ENCODE data around the gene CTSC. TPM values are rescaled to one million over a fixed set of nuclear protein-coding genes. Genes with fewer than 3 reads are reported as not detected.

CTSC gene
- total and polyA plus RNA-seq, 9 donors, result 20.3 to 257 (median 29.2) TPM

GRCh38 chr11:88363004-88363403 lies 25.5 kb upstream of the CTSC start:
- no peaks in the 10 kb centered on the region for H3K4me1 ChIP-seq (ENCODE audit: insufficient read depth)
- no peaks in the 10 kb centered on the region for H3K27me3 ChIP-seq
- H3K4me3 ChIP-seq, result no peak overlapping the region
- H3K9me3 ChIP-seq, result no peaks in the 10 kb centered on the region
- H3K27ac ChIP-seq, result no peak overlapping the region
- intact Hi-C loops (cut with DNase I), result no loop called here
- no peaks in the 10 kb centered on the region for H3K36me3 ChIP-seq
- WGBS, 3 donors, result 43 to 46% (median 44%) methylated on average over 1 of the region's 1 CpG
- no peak for DNase-seq
- TF ChIP-seq EP300 (IDR thresholded peaks at IDR 0.05) (no peak), CTCF (IDR thresholded peaks at IDR 0.05) (no peak), POLR2A (IDR thresholded peaks at IDR 0.05) (no peak)

DNA sequence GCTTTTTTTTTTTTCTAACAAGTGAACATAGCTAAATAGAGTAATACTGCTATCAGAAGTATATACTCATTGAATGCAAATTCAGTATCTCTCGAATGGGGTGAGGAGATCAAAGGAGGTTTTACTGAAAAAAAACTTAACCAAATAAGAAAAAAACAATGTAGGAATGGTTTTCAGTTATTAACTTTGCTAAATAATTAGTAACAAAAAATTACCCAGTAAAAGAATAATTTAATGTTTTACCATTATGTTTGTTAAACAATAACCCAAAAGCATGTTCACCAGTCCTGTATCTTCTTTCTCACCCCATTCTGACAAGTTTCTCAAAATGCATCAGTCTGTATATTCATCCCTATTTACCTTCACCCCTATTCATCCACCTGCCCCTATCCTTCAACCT lies 22.6 kb upstream of the CTSC start:
- 85 to 89% (median 89%) methylated on average over 1 of the region's 1 CpG for WGBS, 3 donors
- Histone ChIP-seq H3K36me3 (no peaks in the 10 kb centered on the region), H3K9me3 (no peaks in the 10 kb centered on the region), H3K27me3 (no peaks in the 10 kb centered on the region), H3K4me1 (ENCODE audit: insufficient read depth) (no peaks in the 10 kb centered on the region), H3K27ac (no peak overlapping the region), H3K4me3 (no peak overlapping the region)
- TF ChIP-seq POLR2A (IDR thresholded peaks at IDR 0.05), result no peak
- TF ChIP-seq EP300 (IDR thresholded peaks at IDR 0.05), result no peak
- no peak for TF ChIP-seq CTCF (IDR thresholded peaks at IDR 0.05)
- intact Hi-C loops (cut with DNase I), result no loop called here
- DNase-seq, result no peak

- DNase-seq, result no peak
- Histone ChIP-seq H3K27ac (no peak overlapping the region), H3K27me3 (no peaks in the 10 kb centered on the region), H3K4me3 (no peak overlapping the region), H3K9me3 (no peaks in the 10 kb centered on the region), H3K4me1 (ENCODE audit: insufficient read depth) (no peaks in the 10 kb centered on the region), H3K36me3 (no peaks in the 10 kb centered on the region)
- intact Hi-C loops (cut with DNase I), result no loop called here
- TF ChIP-seq CTCF (IDR thresholded peaks at IDR 0.05) (no peak), POLR2A (IDR thresholded peaks at IDR 0.05) (no peak), EP300 (IDR thresholded peaks at IDR 0.05) (no peak)
- 88 to 96% (median 94%) methylated on average over 1 of the region's 1 CpG for WGBS, 3 donors
Observed at GRCh38 chr11:88359541-88359940, 22.0 kb upstream of the CTSC start.

GRCh38 chr11:88359114-88359513 lies 21.6 kb upstream of the CTSC start:
- WGBS, 3 donors, result 73 to 94% (median 76%) methylated on average over 1 of the region's 1 CpG

More at GRCh38 chr11:88359114-88359513, 21.6 kb upstream of the CTSC start:
- TF ChIP-seq CTCF (IDR thresholded peaks at IDR 0.05), result no peak
- TF ChIP-seq EP300 (IDR thresholded peaks at IDR 0.05), result no peak
- no peak for TF ChIP-seq POLR2A (IDR thresholded peaks at IDR 0.05)
- no peak overlapping the region for H3K4me3 ChIP-seq
- intact Hi-C loops (cut with DNase I), result no loop called here
- H3K9me3 ChIP-seq, result no peaks in the 10 kb centered on the region
- no peaks in the 10 kb centered on the region for H3K36me3 ChIP-seq
- H3K4me1 ChIP-seq (ENCODE audit: insufficient read depth), result no peaks in the 10 kb centered on the region
- DNase-seq, result no peak
- no peak overlapping the region for H3K27ac ChIP-seq
- no peaks in the 10 kb centered on the region for H3K27me3 ChIP-seq

Data from ovary (tissue), 9 donors.